ENCODE measurements around the gene PINK1.

The PINK1 gene

GRCh38 chr1:20684651-20685050 is 51.4 kb downstream of the PINK1 start:
- peak overlapping the region in 1 of 3 experiments; percentile 6 for H3K27ac Mint-ChIP-seq

DNA sequence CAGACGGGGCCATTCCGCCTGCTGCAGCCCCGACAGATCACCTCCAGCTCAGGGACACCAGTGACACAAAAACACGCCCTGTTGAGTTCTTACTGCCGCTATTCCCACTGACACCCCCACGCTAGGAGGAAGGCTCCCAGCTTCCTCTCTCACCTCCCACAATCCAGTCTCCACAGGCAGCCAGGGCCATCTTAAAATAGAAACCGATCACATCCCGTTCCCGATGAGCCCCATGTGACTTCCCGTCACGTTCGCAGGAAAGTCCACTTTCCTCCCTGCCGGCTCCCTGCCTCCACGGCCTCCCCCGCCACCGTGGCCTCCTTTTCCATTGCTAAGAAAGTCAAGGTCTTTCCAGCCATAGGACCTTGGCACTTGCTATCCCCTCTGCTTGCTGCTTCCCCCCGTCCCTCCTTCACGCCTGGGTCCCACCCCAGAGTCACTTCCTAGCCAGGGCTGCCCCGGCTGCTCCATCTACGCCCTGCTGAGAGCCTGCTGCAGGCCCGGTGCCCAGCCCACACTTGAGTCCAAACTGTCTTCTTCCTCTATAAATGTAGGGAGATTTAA is 51.9 kb downstream of the PINK1 start:
- Mint-ChIP-seq H3K4me1 (peaks cover 9% of the 10 kb centered on the region), H3K4me3 (no peak overlapping the region), H3K9me3 (no peaks in the 10 kb centered on the region), H3K27me3 (ENCODE audit: low read depth) (no peaks in the 10 kb centered on the region), H3K27ac (peak overlapping the region; percentile 6 to 35 (median 27)), H3K36me3 (ENCODE audit: low read depth) (no peaks in the 10 kb centered on the region)
- TF ChIP-seq, protein P1, sequence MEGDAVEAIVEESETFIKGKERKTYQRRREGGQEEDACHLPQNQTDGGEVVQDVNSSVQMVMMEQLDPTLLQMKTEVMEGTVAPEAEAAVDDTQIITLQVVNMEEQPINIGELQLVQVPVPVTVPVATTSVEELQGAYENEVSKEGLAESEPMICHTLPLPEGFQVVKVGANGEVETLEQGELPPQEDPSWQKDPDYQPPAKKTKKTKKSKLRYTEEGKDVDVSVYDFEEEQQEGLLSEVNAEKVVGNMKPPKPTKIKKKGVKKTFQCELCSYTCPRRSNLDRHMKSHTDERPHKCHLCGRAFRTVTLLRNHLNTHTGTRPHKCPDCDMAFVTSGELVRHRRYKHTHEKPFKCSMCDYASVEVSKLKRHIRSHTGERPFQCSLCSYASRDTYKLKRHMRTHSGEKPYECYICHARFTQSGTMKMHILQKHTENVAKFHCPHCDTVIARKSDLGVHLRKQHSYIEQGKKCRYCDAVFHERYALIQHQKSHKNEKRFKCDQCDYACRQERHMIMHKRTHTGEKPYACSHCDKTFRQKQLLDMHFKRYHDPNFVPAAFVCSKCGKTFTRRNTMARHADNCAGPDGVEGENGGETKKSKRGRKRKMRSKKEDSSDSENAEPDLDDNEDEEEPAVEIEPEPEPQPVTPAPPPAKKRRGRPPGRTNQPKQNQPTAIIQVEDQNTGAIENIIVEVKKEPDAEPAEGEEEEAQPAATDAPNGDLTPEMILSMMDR (IDR thresholded peaks at IDR 0.05; ENCODE audit: unreplicated experiment in 3 of 3) = no peak

More at GRCh38 chr1:20684651-20685050, 51.4 kb downstream of the PINK1 start:
- no peak overlapping the region for H3K4me3 Mint-ChIP-seq
- H3K36me3 Mint-ChIP-seq (ENCODE audit: low read depth) = no peaks in the 10 kb centered on the region
- no peaks in the 10 kb centered on the region for H3K9me3 Mint-ChIP-seq
- TF ChIP-seq, protein P1 (IDR thresholded peaks at IDR 0.05; ENCODE audit: unreplicated experiment in 3 of 3) = no peak
- peaks cover 9% of the 10 kb centered on the region for H3K4me1 Mint-ChIP-seq
- no peaks in the 10 kb centered on the region for H3K27me3 Mint-ChIP-seq (ENCODE audit: low read depth)

GRCh38 chr1:20685741-20686140 is 52.5 kb downstream of the PINK1 start:
- H3K4me1 Mint-ChIP-seq = peaks cover 9% of the 10 kb centered on the region
- H3K27me3 Mint-ChIP-seq (ENCODE audit: low read depth) = no peaks in the 10 kb centered on the region
- no peaks in the 10 kb centered on the region for H3K9me3 Mint-ChIP-seq
- H3K4me3 Mint-ChIP-seq = no peak overlapping the region
- H3K27ac Mint-ChIP-seq = peak overlapping the region in 2 of 3 experiments; percentile 27 to 35
- no peaks in the 10 kb centered on the region for H3K36me3 Mint-ChIP-seq (ENCODE audit: low read depth)
- TF ChIP-seq, protein P1 (IDR thresholded peaks at IDR 0.05; ENCODE audit: unreplicated experiment in 3 of 3) = no peak

GRCh38 chr1:20686883-20687725 is 53.8 kb downstream of the PINK1 start:
- no peak overlapping the region for H3K27ac Mint-ChIP-seq
- no peaks in the 10 kb centered on the region for H3K27me3 Mint-ChIP-seq (ENCODE audit: low read depth)
- TF ChIP-seq, protein P1 (IDR thresholded peaks at IDR 0.05; ENCODE audit: unreplicated experiment in 3 of 3) = no peak
- H3K4me1 Mint-ChIP-seq = peaks cover 9% of the 10 kb centered on the region
- no peaks in the 10 kb centered on the region for H3K36me3 Mint-ChIP-seq (ENCODE audit: low read depth)
- no peak overlapping the region for H3K4me3 Mint-ChIP-seq
- peaks cover 3% of the 10 kb centered on the region for H3K9me3 Mint-ChIP-seq

GRCh38 chr1:20689645-20690056 is 56.4 kb downstream of the PINK1 start:
- H3K4me1 Mint-ChIP-seq = peaks cover 9% of the 10 kb centered on the region
- H3K36me3 Mint-ChIP-seq (ENCODE audit: low read depth) = no peaks in the 10 kb centered on the region
- no peaks in the 10 kb centered on the region for H3K27me3 Mint-ChIP-seq (ENCODE audit: low read depth)
- H3K9me3 Mint-ChIP-seq = peaks cover 8% of the 10 kb centered on the region
- H3K4me3 Mint-ChIP-seq = no peak overlapping the region
- no peak overlapping the region for H3K27ac Mint-ChIP-seq
- TF ChIP-seq, protein P1 (IDR thresholded peaks at IDR 0.05; ENCODE audit: unreplicated experiment in 3 of 3) = no peak
